ENCODE measurements around the gene MVD.

Gene MVD

DNA sequence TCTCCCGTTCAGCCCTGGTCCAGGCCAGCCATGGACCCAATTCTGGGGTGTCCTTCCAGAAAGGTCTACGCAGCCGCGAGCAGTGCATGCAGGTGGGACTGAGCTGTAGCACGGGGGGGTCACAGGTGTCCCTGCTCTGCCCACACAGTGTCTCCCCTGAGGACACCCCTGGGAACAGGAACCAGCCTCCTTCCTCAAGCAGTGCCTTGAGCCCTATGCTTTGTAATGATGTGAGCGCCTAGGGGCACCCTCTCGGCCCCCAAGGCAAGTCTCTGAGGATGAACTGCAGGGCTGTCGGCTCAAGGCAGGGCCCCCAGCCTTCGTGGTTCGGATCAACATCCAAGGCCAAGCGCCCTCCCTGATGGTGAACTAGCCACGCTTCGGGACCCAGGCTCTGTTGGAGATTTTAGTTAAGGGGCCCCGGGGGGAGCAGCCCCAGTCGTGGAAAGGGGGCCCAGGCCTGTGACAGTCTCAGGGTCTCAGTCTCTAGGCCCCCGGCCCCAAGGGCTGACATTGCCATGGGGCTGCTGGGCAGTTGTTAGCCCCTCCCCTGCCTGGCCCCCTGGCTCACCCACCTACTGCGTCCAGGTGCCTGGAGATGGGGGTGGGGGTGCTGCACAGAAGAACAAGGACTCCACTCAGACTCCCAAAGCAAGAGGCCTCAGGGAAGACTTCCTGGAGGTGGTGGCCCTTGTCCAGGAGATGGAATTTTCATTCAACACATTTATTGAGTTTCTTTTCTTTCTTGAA lies 22.2 kb downstream of the MVD start:
- DNase-seq (ENCODE audit: low read depth, low spot score), result no peak

DNA sequence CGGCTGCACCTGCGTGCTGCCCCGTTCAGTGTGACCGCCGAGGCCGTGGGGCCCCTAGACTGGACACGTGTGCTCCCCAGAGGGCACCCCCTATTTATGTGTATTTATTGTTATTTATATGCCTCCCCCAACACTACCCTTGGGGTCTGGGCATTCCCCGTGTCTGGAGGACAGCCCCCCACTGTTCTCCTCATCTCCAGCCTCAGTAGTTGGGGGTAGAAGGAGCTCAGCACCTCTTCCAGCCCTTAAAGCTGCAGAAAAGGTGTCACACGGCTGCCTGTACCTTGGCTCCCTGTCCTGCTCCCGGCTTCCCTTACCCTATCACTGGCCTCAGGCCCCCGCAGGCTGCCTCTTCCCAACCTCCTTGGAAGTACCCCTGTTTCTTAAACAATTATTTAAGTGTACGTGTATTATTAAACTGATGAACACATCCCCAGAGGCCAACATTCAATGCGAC lies 22.8 kb downstream of the MVD start:
- no peak for DNase-seq (ENCODE audit: low read depth, low spot score)

DNA sequence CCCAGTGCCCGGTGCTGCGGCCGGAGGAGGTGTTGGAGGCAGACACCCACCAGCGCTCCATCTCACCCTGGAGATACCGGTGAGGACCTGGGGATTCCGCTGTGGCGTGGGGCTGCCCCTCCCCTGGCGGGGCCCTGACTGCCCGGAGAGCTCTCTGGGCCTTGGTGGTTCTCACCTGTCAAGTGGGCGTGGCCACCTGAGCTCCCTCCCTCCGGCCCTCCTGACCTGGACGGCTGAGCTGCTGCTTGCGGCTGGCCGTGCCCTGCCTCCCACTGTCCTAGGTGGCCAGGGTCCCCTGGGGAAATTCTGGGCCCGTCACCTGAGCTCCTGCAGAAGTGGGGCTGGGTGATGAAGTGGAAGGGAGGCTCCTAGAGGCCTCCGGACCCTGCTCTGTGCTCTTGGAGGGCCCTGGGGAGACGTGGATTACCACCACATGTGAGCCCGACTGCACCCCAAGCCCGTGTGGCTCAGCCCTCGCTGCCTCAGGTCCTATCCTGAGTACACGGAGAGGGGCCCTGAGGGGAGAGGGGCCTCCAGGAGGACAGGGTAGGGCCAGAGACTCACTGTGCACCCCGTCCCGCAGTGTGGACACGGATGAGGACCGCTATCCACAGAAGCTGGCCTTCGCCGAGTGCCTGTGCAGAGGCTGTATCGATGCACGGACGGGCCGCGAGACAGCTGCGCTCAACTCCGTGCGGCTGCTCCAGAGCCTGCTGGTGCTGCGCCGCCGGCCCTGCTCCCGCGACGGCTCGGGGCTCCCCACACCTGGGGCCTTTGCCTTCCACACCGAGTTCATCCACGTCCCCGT lies 23.5 kb downstream of the MVD start:
- DNase-seq (ENCODE audit: low read depth, low spot score), result no peak

DNA sequence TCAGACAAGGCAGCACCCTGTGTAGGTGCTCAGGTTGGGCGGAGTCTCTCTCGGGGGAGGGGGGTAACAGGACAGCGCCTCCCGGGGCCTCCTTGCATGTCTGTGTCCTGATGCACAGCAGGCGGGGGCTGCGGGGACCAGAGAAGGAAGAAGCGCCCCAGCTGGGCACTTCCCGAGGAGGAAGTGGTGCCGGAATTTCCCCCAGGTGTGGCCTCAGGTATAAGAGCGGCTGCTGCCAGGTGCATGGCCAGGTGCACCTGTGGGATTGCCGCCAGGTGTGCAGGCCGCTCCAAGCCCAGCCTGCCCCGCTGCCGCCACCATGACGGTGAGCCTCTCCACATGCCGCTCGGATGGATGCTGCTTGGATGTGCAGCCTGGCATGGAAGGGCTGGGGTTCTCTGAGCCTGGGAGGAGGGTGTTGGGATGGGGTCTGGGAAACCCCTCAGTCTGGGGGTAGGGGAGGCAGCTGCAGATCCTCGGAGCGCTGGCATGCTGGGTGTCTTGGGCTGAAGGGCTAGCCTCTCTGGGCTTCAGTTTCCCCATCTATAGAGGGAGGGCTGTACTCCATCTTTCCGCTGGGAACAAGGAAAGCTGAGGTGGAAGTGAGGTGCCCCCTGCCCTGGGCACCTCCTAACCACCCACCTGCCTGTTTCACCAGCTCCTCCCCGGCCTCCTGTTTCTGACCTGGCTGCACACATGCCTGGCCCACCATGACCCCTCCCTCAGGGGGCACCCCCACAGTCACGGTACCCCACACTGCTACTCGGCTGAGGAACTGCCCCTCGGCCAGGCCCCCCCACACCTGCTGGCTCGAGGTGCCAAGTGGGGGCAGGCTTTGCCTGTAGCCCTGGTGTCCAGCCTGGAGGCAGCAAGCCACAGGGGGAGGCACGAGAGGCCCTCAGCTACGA lies 24.3 kb downstream of the MVD start, which contains the start of gene IL17C:
TSS of gene IL17C (plus strand) at position 250 of the 908 bp plus-strand sequence. CDS start at position 320, 70 bp downstream.
- no peak for DNase-seq (ENCODE audit: low read depth, low spot score)

DNA sequence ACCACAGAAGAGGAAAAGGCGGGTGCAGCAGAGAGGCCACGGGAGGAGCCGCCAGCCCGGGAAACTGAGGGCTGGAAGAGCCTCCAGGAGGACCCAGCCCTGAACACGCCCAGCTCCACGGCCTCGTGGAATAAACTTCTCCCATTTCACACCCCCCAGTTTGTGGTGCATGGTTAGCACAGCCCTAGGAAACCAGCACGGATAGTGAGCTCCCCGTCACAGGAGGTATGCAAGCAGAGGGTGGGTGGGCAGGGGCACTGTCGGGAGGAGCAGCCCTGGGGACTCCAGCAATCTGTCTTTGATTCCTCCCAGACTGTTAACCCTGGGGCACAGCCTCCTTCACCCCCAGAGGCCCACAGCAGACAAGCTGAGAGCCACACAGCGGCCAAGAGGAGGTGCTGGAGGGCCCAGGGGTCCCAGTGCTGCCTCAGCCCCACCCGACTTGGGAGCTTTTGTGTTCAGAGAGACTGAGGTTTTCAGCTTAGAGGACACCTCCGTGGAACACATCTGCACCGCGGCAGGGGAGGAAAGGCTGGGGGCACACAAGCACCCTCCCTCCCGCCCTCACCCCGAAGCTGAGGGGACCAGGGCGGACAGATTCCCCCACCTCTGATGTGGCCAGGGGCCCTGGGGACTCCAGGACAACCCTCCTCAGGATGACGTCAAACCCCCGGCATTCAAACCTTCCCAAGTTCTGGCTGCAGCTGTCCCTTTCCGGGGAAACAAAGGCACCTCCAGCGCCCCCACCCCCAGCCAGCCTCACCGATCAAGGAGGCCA lies 26.2 kb downstream of the MVD start:
- DNase-seq (ENCODE audit: low read depth, low spot score), result no peak

DNA sequence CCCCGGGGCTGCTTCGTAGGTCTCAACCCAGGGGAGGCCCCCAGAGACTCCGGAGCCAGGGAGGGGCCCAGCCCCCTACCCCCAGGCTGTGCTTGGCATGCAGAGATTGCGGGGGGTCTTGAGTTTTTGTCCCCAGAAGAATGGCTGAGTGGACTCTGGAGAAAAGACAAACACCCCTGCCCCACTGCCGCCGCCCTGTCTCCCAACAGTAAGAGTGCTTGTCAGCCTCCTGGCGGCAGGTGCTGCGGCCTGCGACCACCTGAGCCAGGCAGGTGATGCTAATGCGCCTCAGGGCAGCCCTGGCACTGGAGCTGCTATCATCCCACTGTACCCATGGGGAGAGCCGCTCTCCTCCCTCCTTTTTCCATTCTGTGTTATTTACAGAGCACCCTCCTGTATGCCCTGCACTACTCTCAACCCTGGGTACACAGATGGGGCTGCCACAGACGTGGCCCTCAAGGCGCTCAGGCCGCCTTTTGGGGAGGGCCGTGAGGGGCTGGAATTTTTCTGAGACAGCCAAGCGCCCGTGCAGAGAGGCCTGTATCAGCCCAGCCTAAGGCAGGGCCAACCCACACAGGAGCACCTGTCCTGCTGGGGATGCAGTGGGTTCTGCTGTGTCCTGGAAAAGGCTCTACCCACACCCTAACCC lies 27.1 kb downstream of the MVD start:
- no peak for DNase-seq (ENCODE audit: low read depth, low spot score)

DNA sequence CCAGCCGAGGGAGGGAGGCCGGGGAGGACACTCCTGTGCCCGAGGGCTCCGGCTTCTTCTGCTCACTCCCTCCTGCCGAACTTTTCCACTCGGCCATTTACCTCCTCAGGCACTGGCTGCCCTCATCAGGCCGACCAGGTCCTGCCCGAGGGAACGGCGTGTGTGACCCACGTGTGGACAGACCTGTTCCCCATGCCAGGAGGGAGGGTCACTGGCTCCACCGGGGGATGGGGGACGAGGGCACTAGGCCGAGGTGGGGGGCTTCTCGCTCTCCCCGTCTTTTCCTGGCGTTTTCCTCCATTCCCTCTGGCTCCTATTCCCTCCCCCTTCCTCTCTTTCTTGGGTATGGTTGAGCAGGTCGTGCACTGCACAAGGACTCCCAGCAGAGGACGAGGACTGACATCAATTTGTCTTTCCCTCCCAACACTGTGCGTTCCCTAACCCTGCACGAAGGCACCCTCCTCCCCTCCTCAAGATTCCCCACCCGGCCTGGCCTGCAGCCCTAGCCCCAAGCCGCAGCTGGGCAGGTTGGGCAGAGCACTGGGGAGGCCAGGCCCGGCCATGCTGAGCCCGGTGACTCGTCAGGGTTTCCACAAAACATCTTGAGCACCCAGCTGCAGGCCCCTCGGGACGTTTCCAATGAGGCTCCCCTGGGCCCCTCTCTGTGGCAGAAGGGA lies 27.8 kb downstream of the MVD start:
- no peak for DNase-seq (ENCODE audit: low read depth, low spot score)

DNA sequence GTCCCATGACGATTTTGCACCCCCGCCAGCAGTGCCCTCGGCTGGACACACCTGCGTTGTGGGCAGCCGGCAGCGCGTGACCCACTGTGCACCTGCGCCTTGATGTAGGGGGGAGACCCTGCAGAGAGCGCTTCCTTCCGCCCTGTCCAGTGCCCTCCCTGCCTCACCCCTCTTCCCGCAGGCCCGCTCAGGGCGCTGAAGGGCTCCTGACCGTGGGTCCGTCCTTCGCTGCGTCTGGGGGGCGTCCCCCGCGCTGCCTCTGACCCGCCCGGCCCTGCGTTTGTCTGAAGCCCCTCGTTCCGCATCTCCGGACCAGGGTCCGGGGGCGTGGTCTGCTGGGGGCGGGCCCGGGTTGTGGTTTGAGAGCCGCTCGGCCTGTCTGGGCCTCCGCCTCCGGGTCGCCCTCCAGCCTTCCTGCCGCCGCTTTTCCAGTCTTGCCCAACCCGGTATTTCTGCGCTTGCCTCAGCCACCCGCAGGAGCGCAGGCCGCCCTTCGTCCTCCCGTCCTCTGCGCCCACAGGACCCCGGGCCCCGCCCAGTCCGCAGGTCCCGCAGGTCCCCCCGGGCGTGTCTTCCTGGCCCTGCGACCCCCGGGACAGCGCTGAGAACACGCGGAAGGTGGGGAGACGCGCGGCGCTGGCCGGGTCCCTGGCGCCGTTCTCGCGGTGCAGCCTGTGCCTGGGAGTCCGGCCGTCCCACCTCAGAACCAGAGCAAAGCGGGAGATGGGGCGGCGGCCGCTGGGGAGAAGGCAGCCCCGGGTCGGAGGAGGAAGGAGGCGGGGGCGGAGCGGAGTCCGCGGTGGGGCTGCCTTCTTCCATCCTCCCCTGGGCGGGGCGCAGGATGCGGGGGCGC lies 28.5 kb downstream of the MVD start:
- DNase-seq (ENCODE audit: low read depth, low spot score), result no peak

DNA sequence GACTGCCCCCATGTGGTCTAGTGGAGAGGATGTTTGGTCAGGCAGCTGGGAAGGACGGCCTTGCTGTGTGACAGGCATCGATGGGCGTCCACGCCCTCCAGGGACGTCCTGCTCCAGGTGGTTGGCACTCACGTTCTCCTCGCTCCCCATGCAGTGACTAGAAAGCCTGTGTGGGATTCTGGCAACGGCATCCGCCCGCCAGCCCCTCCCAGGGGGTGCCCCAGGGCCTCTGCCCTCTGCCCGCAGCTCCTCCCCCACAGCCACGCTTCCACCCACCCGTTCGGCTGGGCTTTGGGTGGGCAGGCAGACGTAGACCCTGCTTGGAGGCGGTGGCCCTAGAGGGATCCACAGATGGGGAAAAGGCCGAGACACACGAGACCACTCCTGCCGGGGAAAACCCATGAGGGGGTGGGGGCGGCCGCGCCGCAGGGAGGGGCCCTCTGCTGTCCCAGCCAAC lies 29.2 kb downstream of the MVD start:
- DNase-seq (ENCODE audit: low read depth, low spot score), result no peak

DNA sequence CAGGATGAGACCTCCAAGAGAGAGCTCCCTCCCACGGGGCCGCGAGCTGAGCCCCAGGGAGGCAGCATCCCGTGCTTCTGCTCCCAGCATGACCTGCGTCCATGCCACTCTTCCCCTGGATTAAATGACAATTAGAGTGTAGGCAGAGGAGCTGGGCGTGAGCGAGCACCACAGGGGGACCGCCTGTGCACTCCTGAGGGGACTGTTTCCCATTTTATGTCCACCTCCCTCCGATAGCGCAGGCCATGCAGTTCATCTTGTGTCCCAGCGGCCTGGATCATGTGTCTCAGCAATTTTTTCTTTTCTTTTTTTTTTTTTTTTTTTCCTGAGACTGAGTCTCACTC lies 30.3 kb downstream of the MVD start:
- no peak for DNase-seq (ENCODE audit: low read depth, low spot score)

DNA sequence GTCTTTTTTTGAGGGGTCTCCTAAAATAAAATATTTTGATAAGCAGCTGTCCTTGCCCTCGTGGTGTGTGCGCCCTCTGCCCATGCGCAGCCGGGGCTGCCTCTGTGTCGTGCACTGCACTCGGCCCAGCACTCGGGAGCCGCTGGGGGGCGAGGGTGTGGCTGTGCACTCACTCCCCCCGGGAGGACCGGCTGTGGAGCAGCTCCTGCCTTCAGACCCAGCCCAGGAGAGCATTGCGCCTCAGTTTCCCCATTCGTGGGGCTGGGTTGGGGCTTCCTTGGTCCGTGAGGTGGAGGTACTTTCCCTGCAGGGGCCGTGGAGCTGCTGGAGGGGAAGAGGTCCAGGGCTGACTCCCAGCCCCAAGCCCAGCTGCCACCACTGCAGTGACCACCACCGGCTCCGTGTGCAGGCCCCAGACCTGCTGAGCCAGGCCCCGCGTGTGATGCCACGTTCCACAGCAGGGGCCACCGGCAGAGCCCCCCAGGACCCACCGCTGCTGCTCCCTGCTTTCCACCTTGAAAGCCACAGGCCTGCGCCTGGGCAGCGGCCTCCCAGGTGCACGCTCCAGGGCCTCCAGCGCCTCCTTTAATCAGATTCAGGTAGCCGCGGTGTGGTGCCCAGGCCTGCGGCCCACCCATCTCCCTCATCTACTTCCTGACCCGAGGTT lies 30.8 kb downstream of the MVD start:
- no peak for DNase-seq (ENCODE audit: low read depth, low spot score)

DNA sequence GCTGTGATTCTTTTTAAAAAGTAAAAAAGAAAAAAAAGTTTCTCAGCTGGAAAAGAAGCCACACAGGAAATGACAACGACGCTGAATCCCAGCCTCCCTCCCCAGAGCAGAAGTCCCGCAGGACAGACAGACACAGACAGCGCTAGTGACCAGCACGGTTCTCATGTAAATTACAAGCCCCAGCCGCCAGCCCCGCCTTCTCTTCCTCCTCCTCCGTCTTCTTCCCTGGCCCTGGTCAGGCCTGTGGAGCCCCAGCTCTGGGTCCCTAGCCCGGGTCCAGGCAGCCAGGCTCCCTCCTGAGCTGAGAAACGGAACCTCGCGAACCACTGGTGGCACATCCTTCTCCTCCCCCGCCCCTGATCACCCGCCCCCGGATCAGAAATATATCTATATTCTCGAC lies 31.5 kb downstream of the MVD start:
- no peak for DNase-seq (ENCODE audit: low read depth, low spot score)

DNA sequence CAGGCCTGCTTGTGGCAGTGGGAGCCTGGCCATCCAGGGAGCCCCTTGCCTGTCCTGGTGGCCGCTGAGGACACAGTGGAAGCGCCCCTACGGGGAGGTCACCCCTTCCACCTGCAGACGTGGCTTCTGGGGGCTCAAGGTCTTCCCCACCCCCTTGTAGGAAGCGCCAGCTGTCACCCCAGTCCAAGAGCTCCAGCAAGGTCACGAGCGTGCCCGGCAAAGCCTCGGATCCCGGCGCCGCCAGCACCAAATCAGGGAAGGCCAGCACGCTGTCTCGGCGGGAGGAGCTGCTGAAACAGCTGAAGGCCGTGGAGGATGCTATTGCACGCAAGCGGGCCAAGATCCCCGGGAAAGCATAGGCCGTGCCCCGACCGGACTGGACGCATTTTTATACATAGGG lies 31.9 kb downstream of the MVD start:
- DNase-seq (ENCODE audit: low read depth, low spot score), result no peak

DNA sequence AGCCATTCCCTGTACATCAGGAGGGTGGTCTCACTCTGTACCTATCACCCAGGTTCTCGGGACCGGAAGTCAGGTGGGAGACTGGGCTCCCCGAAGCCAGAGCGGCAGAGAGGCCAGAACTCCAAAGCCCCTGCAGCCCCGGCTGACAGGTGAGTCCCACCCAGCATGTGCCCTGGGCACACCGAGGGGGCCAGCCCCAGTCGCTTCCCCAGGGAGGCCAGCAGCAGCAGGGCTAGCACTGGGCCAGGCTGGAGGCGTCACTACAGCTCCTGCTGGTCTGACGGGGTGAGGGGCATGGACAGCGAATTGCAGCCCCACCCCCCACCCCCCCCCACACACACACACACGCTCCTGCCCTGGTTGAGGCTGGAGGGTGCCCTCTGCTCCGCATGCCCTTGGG lies 32.5 kb downstream of the MVD start:
- no peak for DNase-seq (ENCODE audit: low read depth, low spot score)

DNA sequence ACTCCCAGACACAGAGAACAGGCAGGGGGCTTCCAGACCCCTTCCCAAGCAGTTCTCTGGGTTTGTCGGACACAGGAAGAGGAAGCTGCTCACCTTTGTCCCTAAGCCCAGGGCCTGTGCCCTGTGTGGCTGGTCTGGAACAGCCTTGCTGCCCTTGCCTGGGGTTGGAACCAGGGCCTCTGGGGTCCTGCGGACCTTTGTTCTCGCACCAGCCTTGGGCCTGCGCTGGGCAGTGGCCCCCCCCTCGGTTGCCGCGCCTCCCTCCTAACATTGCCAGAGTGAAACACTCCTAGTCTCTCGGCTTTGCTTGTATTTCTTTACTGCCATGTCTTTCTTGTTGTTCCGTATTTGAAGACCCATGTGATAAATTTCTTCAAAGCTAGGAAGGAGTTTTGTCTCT lies 33.1 kb downstream of the MVD start:
- DNase-seq (ENCODE audit: low read depth, low spot score), result no peak

DNA sequence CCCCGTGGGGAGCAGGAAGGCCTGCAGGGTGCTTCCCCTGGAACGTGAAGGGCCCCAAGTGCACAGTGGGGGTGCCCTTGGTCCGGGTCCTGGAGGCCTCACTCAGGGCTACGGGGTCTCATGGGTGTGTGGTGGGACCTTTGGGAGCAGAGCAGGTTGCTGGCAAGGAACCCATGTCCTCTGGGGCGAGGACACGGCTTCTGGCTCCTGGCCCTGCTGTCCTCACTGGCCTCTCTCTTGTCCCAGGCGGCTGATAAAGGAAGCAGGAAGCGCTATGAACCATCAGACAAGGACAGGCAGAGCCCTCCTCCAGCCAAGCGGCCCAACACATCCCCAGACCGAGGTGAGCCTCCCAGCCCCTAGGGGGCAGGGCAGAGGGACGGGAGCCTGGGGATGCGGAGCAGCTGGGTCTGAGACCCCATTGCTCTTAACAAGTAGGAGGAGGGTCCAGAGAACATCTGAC lies 34.3 kb downstream of the MVD start:
- no peak for DNase-seq (ENCODE audit: low read depth, low spot score)

DNA sequence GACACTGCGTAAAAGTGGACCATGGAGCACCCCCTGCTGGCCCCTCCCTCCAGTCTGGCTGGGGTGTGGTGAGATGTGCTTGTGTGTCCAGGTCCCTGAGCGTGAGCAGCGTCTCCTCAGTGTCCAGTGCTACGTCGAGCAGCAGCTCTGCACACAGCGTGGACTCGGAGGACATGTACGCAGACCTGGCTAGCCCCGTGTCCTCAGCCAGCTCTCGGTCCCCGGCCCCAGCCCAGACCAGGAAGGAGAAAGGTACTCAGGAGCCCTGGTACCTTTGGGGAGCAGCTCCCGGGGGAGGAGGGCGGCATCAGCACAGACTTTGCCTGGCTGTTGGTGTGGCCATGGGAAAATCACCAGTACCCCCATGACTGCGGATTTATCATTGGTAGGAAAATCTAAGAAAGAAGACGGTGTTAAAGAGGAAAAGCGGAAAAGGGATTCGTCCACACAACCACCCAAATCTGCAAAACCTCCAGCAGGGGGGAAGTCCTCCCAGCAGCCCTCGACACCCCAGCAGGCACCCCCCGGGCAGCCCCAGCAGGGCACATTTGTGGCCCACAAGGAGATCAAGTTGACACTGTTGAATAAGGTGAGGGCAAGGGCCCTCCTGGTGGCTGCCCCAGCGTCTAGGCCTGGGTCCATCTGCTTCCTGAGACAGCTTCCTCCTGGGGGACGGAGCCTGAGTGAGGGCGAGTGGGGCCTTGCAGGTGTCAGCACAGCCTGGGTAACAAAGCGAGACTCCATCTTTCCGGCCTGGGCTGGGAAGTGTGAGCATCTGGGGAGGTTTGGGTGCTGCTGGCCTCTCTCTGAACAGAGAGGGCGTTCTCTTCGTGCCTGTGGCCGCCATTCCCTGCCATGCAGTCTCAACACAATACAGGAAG lies 35.1 kb downstream of the MVD start:
- DNase-seq (ENCODE audit: low read depth, low spot score), result no peak
